Sigmoid colon (tissue), 7 donors: ENCODE measurements around the gene HS3ST2. TPM values are rescaled to one million over a fixed set of nuclear protein-coding genes. Genes with fewer than 3 reads are reported as not detected.
A peak's percentile ranks its signal among the peaks of the same experiment; 100 is the strongest.
"Not testable (repeated sequence)": the region's sequence is repeated elsewhere in the genome, so short reads cannot be mapped to it uniquely, and the experiment has no call there.

Experiments used
- DNase-seq: peaks from one replicate; pipeline ENCODE4 v3.0.0-alpha.2; 2019
- H3K27ac ChIP-seq, 4 donors: fragments of 200-600 bp; sonication (generic); one replicate each; pipeline ENCODE4 v1.5.1; 2016 to 2019; ENCODE audit warnings: mild to moderate bottlenecking in 1 of 4
- H3K27me3 ChIP-seq, 3 donors: fragments of 200-600 bp; sonication (generic); one replicate each; pipeline ENCODE4 v1.5.1; 2019; ENCODE audit warnings: mild to moderate bottlenecking in 1 of 3
- H3K36me3 ChIP-seq, 4 donors: fragments of 200-600 bp; sonication (generic); one replicate each; pipeline ENCODE4 v1.5.1; 2016 to 2019
- H3K4me1 ChIP-seq, 4 donors: fragments of 200-600 bp; sonication (generic); one replicate each; pipeline ENCODE4 v1.5.1; 2017 to 2019
- H3K4me3 ChIP-seq, 4 donors: fragments of 200-600 bp; sonication (generic); one replicate each; pipeline ENCODE4 v1.5.1; 2017 to 2019; ENCODE audit warnings: mild to moderate bottlenecking in 2 of 4, moderate library complexity in 1 of 4
- H3K9me3 ChIP-seq, 4 donors: fragments of 200-600 bp in 3 of 4; sonication (generic) in 3 of 4; one replicate each; pipeline versions ENCODE4 v1.5.1 to v1.6.1; 2013 to 2019
- EP300 ChIP-seq, 4 donors: sonication (generic); formaldehyde crosslinking; IDR thresholded peaks; one replicate each; pipeline ENCODE4 v1.6.1; 2017; ENCODE audit warnings: antibody characterized with exemption in 4 of 4
- POLR2A ChIP-seq, 2 donors: fragments of 450-650 bp; IDR thresholded peaks; one replicate each; pipeline ENCODE4 v1.6.1; 2016; ENCODE audit warnings: antibody characterized with exemption in 2 of 2, mild to moderate bottlenecking in 2 of 2, moderate library complexity in 2 of 2
- POLR2AphosphoS5 ChIP-seq, 4 donors: sonication (generic); formaldehyde crosslinking; IDR thresholded peaks; one replicate each; pipeline ENCODE4 v1.6.1; 2017; ENCODE audit warnings: antibody characterized with exemption in 4 of 4
- WGBS, 2 donors: extraction: QIAGEN DNeasy Blood & Tissue Kit; methylation state at CpG; one replicate each; pipeline ENCODE4 v1.1.7; 2013; 5-methylcytosine and 5-hydroxymethylcytosine counted together
- intact Hi-C: fragments of 100-400 bp; cut with DNase I; formaldehyde crosslinking; loops from one replicate; pipeline ENCODE4 v1.15.1; 2023
- polyA plus RNA-seq, 3 donors: library from polyadenylated mRNA; stranded (reverse); fragments of 200-250 nt; gene quantifications; one replicate each; pipeline ENCODE4 v1.2.3, GENCODE V29; 2013
- total RNA-seq, 4 donors: library from RNA; depleted of rRNA; stranded (reverse); fragments of >200 nt; gene quantifications; one replicate each; pipeline ENCODE4 v1.1.0, GENCODE V29; 2016
- TF ChIP-seq, protein P1 (sequence below), 4 experiments: fragments of 450-650 bp in 3 of 4; fragments of 200-600 bp in 1 of 4; IDR thresholded peaks; one replicate each; pipeline ENCODE4 v1.5.1; 2016 to 2019; ENCODE audit warnings: antibody characterized with exemption in 4 of 4, mild to moderate bottlenecking in 3 of 4, moderate library complexity in 2 of 4
- donor health status: healthy with polysubstance abuse.
- donor health status: Bipolar disorder and iron deficiency.
- donor health status: healthy.

Gene HS3ST2
- total and polyA plus RNA-seq, 7 donors, result 0.20 to 1.8 (median 0.62) TPM; not detected in 1

DNA sequence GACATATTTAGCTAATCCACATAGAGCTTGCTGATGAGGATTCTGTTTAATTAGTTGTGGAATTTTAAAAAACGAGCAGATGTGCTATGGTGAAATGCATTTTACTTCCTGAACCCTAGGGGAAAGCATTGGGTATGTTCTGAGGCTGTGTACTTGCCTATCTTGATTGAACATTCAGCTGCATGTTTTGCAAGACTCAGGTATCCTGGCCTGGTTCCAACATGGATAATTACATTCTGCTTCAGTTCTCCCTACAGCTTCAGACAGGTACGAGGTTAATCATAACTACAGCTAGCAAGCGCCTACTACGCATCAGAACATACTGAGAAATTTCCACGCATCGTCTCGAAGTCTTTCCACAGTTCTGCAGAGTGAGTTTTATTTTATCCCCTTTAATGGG is 77.0 kb downstream of the HS3ST2 start:
- no peaks in the 10 kb centered on the region for H3K9me3 ChIP-seq
- H3K4me1 ChIP-seq, result no peaks in the 10 kb centered on the region
- WGBS, 2 donors, result 69 to 80% methylated on average over 7 of the region's 7 CpGs
- peaks cover 0 to 13% (median 0%) of the 10 kb centered on the region in 3 donors for H3K27me3 ChIP-seq
- no peaks in the 10 kb centered on the region for H3K36me3 ChIP-seq
- H3K27ac ChIP-seq, result no peak overlapping the region
- no peak for DNase-seq
- TF ChIP-seq EP300 (IDR thresholded peaks at IDR 0.05), result no peak
- TF ChIP-seq, protein P1, sequence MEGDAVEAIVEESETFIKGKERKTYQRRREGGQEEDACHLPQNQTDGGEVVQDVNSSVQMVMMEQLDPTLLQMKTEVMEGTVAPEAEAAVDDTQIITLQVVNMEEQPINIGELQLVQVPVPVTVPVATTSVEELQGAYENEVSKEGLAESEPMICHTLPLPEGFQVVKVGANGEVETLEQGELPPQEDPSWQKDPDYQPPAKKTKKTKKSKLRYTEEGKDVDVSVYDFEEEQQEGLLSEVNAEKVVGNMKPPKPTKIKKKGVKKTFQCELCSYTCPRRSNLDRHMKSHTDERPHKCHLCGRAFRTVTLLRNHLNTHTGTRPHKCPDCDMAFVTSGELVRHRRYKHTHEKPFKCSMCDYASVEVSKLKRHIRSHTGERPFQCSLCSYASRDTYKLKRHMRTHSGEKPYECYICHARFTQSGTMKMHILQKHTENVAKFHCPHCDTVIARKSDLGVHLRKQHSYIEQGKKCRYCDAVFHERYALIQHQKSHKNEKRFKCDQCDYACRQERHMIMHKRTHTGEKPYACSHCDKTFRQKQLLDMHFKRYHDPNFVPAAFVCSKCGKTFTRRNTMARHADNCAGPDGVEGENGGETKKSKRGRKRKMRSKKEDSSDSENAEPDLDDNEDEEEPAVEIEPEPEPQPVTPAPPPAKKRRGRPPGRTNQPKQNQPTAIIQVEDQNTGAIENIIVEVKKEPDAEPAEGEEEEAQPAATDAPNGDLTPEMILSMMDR (IDR thresholded peaks at IDR 0.05), result no peak
- no peak for TF ChIP-seq POLR2A (IDR thresholded peaks at IDR 0.05)
- no peak for TF ChIP-seq POLR2AphosphoS5 (IDR thresholded peaks at IDR 0.05)
- H3K4me3 ChIP-seq, result no peak overlapping the region
- intact Hi-C loops, result no loop called here

DNA sequence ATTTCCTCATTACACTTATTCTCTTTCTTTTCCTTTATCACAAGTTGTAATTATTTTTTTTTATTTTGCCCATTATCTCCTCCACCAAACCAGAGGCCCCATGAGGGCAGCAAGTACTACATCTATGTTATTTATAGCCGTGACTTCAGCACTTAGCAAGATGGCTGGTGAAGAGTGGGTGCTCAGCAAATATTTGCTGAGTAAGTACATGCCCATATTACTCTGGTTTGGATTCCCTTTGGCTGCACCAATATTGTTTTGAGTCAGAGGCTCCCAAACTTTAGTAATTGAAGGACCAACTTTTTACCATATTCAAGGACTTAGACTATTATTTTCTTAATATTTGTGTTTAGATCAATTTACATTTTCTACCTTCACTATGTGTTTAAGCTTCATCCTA is 83.2 kb downstream of the HS3ST2 start:
- Histone ChIP-seq H3K4me3 (no peak overlapping the region), H3K27ac (no peak overlapping the region), H3K36me3 (no peaks in the 10 kb centered on the region), H3K9me3 (no peaks in the 10 kb centered on the region), H3K4me1 (peaks cover 0 to 9% (median 4%) of the 10 kb centered on the region in 4 donors), H3K27me3 (peaks cover 0 to 33% (median 0%) of the 10 kb centered on the region in 3 donors)
- no peak for TF ChIP-seq POLR2AphosphoS5 (IDR thresholded peaks at IDR 0.05)
- no peak for TF ChIP-seq POLR2A (IDR thresholded peaks at IDR 0.05)
- no peak for TF ChIP-seq EP300 (IDR thresholded peaks at IDR 0.05)
- TF ChIP-seq, protein P1 (IDR thresholded peaks at IDR 0.05), result no peak
- intact Hi-C loops, result no loop called here
- WGBS, 2 donors, result 49 to 78% methylated on average over 1 of the region's 1 CpG
- no peak for DNase-seq

DNA sequence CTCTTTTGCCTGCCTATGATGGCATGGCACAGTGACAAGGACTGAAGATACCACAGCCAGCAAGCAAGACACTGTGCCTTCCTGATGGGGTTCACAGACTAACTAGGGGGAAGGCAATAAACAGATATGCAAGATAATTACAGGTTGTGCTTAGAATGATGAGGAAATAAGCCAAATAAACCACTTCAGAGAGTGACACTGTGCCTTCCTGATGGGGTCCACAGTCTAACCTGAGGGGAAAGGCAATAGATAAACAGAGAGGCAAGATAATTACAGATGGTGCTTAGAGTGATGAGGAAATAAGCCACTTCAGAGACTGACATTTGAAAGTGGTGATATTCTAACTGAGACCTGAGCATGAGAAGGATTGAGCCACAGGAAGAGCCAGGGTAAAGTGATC is 84.2 kb downstream of the HS3ST2 start:
- no peak overlapping the region for H3K27ac ChIP-seq
- H3K4me1 ChIP-seq, result peaks cover 0 to 9% (median 4%) of the 10 kb centered on the region in 4 donors
- TF ChIP-seq POLR2A (IDR thresholded peaks at IDR 0.05) (no peak), EP300 (IDR thresholded peaks at IDR 0.05) (no peak), POLR2AphosphoS5 (IDR thresholded peaks at IDR 0.05) (no peak)
- TF ChIP-seq, protein P1 (IDR thresholded peaks at IDR 0.05), result no peak
- H3K27me3 ChIP-seq, result peaks cover 0 to 35% (median 0%) of the 10 kb centered on the region in 3 donors
- DNase-seq, result no peak
- H3K4me3 ChIP-seq, result no peak overlapping the region
- intact Hi-C loops, result loop anchor here (2.0 kb wide), 1 partner anchor 163 kb away; no protein-coding TSS in a partner anchor
- no peaks in the 10 kb centered on the region for H3K9me3 ChIP-seq
- no peaks in the 10 kb centered on the region for H3K36me3 ChIP-seq

DNA sequence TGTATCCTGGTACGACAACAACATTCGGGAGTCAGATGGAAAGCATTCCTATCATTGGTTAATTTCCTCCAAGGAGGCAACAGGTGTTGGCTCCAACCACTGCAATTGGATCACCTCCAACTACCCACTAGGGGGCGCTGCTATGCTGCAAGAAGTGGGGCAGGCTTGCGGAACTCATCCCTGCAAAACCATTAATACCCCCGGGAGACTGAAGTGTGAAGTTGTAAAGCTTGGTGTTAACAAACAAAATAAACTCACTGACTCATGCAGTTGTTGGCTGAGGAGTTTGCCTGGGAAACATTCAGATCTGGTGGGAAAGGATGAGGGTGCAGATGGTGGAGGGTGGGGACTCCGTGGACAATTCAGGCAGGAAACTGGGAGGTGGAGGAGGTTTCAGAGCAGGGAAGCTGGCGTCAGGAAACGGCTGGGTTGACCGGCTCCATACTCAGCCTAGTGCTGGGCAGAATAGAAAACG is 84.9 kb downstream of the HS3ST2 start:
- no peak overlapping the region for H3K27ac ChIP-seq
- DNase-seq, result peak; percentile 81
- 2 to 4% methylated on average over 10 of the region's 10 CpGs for WGBS, 2 donors
- no peaks in the 10 kb centered on the region for H3K9me3 ChIP-seq
- peaks cover 0 to 35% (median 0%) of the 10 kb centered on the region in 3 donors for H3K27me3 ChIP-seq
- intact Hi-C loops, result loop anchor here (2.0 kb wide), 1 partner anchor 162 kb away; no protein-coding TSS in a partner anchor
- no peaks in the 10 kb centered on the region for H3K36me3 ChIP-seq
- peaks cover 0 to 9% (median 4%) of the 10 kb centered on the region in 4 donors for H3K4me1 ChIP-seq
- no peak overlapping the region for H3K4me3 ChIP-seq
- TF ChIP-seq, protein P1 (IDR thresholded peaks at IDR 0.05), result peak; percentile 33 to 67 (median 60)
- TF ChIP-seq EP300 (IDR thresholded peaks at IDR 0.05), result no peak

DNA sequence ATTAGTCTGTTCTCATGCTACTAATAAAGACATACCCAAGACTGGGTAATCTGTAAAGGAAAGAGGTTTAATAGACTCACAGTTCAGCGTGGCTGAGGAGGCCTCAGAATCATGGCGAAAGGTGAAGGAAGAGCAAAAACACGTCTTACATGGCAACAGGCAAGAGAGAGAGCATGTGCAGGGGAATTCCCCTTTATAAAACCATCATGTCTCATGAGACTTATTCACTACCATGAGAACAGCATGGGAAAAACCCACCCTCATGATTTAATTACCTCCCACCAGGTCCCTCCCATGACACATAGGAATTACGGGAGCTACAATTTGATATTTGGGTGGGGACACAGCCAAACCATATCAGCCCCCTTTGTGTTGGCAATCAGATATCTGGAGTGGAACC is 85.6 kb downstream of the HS3ST2 start:
- intact Hi-C loops, result loop anchor here (2.0 kb wide), 1 partner anchor 161 kb away; no protein-coding TSS in a partner anchor
- WGBS, 2 donors, result 51 to 65% methylated on average over 4 of the region's 4 CpGs

More for the DNA sequence above, 85.6 kb downstream of the HS3ST2 start:
- not testable (repeated sequence) for H3K9me3 ChIP-seq, DNase-seq, H3K27ac ChIP-seq, H3K4me3 ChIP-seq, H3K36me3 ChIP-seq, H3K4me1 ChIP-seq
- peaks cover 0 to 35% (median 0%) of the 10 kb centered on the region in 3 donors for H3K27me3 ChIP-seq
